Activated gamma-delta T cell (primary cell): Measurements from ENCODE around the gene SLC43A2.

Source experiments
- DNase-seq: peaks from one replicate; lab custom pipeline; 2025; lab: John Stamatoyannopoulos, UW

Gene SLC43A2

GRCh38 chr17:1643999-1644492 is 15.4 kb upstream of the SLC43A2 start:
- no peak for DNase-seq

DNA sequence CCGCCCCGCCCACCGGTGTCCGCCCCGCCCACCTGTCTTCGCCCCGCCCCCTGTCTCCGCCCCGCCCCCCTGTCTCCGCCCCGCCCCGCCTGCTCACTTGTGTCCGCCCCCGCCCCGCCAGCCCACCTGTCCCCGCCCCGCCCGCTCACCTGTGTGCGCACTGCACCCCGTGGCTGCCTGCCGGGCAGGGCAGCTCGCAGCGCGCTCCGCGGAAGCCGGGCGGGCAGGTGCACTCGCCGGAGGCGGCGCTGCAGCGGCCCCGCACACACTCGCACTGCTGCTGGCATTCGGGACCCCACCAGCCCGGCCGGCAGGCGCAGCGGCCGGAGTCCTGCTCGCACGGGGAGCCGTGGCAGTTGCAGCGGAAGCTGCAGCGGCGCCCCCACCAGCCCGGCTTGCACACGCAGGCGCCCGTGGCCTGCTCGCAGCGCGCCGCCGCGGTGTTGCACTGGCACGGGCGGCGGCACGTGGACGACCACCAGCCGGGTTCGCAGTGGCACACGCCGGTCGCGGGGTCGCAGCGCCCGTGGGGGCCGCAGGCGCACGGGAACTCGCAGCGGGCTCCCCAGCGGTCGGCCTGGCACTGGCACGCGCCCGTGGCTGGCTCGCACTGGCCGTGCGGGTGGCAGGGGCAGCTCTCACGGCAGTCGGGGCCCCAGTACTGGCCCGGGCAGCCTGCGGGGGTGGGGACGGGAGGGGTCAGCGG is 14.8 kb upstream of the SLC43A2 start:
- peak; percentile 59 for DNase-seq

- DNase-seq = no peak
Measured at GRCh38 chr17:1641065-1641403, 12.4 kb upstream of the SLC43A2 start.

DNA sequence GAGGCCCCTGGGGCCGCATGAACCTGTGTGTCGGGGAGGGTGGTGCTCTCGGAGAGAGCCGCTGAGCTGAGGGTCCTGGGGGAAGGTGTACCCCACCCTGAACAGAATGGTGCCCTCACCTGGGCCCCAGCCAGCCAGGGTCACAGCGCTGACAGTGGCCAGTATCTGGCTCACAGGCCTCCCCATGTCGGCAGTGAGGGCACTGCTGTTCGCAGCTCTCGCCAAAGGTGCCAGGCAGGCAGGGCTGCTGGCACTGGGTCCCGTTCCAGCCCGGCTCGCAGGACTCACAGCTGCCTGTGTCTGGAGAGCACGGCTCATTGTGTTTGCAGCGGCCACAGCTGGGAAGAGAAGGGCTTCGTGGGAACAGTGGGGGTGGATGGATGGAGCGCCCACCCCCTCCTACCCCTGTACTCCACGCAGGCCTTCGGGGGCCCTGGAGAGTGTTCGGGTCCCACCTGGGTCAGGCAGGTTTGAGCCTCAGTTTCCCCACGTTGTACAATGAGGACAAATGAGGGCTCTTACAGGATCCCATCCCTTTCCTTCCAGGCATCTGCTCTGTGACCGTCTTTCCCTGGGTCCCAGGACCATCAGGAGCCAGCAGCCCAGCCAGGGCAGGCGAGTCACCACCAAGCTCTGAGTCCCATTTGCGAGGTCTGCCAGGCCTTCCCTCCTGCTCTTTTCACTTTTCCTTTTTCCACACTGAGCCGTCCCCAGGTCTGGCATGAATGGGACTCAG is 11.9 kb upstream of the SLC43A2 start:
- no peak for DNase-seq

DNA sequence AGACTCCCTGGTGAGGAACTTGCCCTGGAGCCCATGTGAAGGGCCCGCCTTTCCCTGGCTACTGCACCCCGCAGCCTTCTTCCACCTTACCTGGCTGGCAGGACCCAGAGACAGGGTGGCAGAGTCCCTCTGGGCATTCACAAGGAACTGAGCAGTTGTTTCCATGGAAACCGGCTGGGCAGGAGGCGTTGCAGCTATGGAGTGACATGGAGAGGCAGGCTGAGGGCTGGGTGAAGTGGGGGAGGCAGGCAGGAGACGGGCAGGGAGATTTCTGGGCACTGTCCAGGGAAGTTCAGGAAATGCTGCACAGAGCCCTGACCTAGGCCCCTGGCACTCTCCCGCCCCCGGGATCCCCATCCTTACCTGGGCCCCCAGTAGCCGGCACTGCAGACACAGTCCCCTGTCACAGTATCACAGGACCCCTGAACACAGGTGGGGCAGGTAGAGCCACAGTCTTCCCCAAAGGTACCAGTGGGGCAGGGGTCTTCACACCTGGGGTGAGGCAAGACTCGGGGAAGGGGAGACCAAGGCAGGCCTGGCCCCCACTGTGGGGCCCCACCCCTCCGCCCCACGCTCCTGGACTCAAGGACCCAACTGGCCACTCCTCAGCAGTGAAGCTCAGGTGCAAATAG is 11.0 kb upstream of the SLC43A2 start:
- DNase-seq = no peak

DNA sequence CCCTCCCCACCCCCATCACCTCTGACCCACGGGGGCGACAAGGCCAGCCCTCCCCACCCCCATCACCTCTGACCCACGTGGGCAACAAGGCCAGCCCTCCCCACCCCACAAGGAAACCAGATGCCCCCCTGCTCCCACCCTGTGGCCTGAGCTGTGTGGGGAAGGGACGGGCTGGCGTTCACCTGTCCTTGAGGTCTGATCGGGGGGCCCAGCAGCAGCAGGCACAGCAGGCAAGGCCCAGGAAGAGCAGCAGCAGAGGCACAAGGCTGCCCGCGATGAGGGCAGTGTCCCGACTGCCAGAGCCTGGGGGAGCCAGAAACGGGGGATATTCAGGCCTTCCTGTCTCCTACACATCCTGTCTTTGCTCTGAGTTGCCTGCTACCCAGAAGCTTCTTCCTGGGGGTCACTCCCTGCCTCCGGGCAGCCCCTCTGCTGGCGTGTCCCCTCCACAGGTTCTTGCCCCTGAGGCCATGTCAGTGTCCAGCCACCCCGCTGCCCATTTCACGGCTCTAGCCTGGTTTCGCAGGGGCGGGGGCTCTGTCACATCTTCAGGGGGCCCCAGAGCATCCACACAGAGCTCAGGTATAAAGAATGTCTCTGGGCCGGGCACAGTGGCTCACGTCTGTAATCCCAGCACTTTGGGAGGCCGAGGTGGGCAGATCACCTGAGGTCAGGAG is 10.1 kb upstream of the SLC43A2 start:
- DNase-seq = no peak

DNA sequence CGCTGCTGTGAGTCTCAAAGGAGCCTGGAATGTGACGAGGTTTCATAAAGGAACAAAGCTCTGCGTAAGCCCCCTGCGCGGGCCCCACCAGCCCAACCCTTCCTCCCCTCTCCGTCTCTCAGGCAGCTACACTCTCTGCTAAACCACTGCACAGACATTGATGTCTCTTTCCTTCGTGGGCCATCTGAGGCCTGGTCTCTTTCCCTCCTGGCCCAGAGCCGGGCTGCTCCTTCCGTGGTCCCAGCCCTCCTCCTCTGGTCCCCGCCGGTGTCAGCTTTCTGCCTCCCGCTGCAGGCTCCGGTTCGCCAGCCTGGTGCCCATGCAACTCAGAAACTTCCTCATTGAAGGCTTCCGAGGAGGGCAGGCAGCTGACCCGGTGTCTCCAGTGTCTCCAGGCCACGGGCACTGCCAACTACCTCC is 9.5 kb upstream of the SLC43A2 start:
- no peak for DNase-seq

DNA sequence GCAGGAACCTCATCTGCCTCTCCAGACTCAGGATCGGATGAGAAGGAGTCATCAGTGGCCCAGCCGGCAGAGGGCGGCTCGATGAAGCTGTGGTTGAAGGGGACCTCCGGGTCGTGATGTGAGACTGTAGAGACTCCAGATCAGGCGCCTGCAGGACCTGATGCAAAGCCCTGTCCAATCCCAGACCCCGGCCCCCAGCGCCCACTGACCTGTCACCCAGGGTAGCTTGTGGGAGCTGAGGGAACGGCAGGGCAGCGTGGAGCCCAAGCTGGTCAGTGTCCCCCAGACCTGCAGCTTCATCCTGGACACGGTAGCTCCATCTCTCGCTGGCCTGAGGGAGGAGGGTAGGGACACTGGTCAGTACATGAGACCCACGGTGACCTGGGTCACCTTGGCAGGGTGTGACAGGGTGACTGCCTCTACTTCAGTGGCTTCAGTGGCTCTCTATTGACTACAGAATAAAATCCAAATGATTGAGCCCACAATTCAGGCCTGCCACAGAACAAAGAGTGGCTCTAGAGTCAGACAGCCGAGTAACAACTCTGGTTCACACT is 8.2 kb upstream of the SLC43A2 start:
- no peak for DNase-seq

- no peak for DNase-seq
Measured at GRCh38 chr17:1635675-1636465, 7.2 kb upstream of the SLC43A2 start.

DNA sequence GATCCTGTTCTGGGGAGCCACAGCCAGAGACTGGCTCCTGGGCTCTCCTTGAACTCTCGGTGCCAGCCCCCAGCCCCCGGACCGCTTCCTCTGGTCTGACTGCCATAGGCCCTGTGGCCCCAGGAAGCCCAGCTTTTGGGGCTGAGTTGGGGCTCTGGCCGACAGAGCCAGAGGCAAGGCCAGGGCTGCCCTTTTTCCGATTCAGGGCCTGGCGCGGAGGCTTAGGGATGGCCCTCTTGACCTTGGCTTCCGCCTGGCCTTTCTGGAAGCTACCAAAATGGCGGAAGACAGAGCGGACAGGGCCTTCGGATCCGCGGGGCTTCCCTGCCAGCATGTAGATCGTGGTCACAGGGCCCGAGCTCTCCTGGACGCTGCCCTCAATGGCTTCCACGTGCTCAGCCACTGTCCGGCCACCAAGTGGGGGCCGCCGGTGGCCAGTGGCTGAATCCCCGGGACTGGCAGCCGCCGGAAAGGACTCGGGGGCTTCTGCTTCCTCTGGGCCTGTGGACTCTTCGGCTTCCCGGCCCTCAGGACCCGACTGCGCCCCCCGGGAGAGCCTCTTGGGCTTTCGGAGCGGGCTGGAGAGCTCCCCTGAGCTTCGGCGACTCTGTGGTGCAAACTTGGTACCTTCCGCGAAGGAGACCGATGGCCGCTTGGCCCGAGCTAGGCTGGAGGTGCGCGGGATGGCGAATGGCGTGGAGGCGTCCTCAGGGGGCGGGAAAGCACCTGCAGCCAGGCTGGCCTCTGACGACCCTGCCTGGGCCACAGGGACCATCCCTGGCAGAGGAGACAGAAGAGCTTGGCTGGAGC is 6.4 kb upstream of the SLC43A2 start:
- no peak for DNase-seq

DNA sequence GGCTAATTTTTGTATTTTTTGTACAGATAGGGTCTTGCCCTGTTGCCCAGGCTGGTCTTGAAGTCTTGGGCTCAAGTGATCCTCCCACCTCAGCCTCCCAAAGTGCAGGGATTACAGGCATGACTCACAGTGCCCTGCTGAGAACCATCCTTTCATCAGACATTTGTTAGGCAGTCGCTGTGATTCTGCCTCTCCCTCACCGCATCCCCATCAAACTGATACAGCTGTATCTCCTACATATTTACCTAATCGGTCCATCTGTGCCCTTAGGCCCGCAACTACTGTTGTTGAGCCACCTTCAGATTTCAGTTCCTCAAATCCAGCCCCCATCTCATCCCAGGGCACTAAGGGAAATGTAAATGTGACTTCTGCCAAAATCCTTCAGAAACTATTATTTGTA is 2.0 kb upstream of the SLC43A2 start:
- DNase-seq = no peak

DNA sequence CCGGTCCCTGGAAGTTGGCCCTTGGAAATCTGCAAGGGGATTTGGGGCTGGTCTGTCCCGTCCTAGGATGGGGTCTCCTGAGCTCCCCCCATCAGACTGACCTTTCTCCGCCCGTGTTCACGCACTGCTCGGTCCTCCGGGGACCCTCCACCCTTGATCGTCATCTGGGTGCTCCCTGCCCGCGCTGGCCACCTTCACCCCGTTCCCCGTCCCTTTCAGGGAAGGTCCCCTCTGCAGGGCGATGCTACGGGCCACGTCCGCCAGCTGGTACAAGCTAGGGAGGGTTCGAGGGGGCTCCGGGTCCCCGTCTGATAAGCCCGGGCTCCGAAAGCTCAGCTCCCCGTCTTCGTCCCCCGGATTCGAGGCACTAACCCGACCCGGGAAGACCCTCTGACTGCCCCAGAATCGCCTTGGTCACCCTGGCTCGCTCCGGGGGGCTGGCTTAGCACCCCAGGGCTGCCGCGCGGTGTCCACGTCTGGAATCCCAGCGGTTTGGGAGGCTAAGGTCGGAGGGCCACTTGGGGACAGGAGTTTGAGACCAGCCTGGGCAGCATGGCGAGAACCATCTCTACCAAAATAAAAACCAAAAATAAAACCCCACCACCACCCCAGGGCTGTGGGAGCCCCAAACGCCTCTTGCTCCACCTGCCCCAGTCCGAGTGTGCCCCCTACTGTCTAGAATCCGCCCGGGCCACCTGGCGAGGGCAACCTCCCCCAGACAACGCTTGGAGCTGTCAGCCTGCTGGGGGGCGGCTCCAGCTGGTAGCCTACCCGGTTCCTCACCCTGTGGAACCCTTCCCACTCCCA is 1.1 kb upstream of the SLC43A2 start:
- peak; percentile 32 for DNase-seq

DNA sequence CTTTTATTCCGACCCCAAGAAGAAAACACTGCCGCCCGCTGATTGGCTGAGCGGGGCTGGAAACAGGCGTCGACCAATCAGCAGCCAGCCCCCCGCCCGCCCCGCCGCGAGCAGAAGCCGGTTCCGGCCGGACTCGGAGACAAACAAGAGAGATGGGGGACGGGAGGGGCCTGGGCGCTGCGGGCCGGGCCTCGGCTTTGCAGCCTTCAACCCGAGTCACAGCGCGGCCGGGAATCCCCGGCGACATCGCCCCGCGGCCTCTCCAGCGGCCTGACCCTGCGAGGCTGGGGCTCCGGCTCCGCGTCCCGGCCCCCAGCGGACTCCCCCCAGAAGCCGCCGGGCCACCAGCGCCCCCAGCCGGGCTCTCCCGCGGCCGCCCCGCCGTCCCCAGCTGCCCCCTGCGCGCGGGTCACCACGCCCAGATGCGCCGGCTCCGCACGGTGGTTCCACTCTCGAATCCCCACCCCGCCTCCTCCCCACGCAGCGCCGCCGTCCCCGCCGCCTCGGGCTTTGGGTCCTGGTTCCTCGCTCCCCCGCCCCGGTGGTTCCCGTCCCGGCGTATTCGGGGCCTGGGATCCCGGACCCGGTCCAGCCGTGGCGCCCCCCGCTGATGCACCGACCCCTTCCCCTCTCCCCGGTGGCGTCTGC is 346 bp upstream of the SLC43A2 start:
- peak; percentile 89 for DNase-seq

GRCh38 chr17:1627182-1627981 is 1.3 kb downstream of the SLC43A2 start:
- no peak for DNase-seq

DNA sequence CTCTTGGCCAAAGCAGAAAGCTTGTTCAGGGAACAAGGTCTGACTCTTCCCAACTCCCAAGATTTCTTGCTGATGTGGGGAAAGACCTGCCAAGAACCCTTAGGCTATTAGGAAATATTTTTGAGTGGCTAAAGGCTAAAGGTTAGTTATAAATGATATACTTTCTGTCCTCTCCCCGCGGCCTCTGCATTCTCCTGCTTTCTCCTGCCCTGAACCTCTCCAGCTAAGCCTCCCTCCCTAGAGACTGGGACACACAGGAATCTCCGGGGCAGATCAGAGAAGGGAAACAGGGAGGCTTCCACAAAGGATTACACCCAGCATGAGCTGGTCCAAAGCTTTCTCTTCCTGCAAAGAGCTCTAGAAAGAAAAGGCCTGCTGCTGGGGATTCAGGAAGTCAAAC is 2.3 kb downstream of the SLC43A2 start:
- no peak for DNase-seq

DNA sequence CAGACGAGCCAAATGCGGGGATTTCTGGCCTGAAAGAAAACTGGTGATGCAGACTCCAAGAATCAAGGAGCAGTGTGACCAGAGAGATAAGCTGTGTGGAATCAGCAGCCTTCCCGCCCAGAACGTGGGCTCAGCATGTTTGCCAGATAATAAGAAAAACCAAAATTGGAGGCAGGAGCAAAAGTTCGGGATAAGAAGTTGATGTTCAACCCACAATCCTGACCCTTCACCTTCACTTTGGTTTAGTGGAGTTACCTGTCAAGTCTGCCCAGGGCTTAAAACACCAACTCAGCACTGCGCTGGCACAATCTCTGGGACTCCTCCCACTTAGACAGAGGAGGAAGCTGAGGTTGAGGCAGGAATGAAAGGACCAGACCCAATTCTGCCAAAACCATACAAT is 3.1 kb downstream of the SLC43A2 start:
- no peak for DNase-seq

- DNase-seq = no peak
Measured at GRCh38 chr17:1625053-1625452, 3.6 kb downstream of the SLC43A2 start.

DNA sequence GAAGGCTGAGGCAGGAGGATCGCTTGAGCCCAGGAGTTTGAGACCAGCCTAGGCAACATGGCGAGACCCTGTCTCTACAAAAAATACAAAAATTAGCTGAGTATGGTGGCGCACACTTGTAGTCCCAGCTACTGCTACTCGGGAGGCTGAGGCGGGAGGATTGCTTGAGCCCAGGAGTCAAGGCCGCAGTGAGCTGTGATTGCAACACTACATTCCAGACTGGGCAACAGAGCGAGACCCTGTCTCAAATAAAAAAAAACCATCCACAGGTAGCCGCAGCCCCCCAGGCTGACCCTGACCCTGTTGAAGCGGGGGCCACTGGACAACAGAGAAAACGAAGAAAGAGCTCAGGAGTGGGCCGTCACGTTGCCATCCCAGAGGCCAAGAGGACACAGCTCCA is 4.0 kb downstream of the SLC43A2 start:
- no peak for DNase-seq
